HCT116 (cell line): ENCODE data around the gene CCND1. TPM values are rescaled to one million over a fixed set of nuclear protein-coding genes. Genes with fewer than 3 reads are reported as not detected.

Experiments
- ATAC-seq: fragments of 200-7000 bp; cut with Tn5 transposase; 2 replicates; pipeline ENCODE4 v1.9.1; 2020; ENCODE audit warnings: mild to moderate bottlenecking, moderate library complexity
- BruUV-seq: library from RNA; stranded (reverse); fragments of 400-500 nt; replicated peaks from 2 replicates; lab custom pipeline; 2021; lab: Mats Ljungman, UMichigan
- CTCF ChIA-PET: fragments of 300-600 bp; sonication (Branson Sonifier 250); formaldehyde crosslinking; loops from one replicate; lab custom pipeline; 2021; ENCODE audit warnings: antibody characterized with exemption; lab: Charles Lee
- POLR2A ChIA-PET: fragments of 300-600, 350-600 bp; sonication (Branson Sonifier 250); formaldehyde crosslinking; loops from one replicate; lab custom pipeline; 2021; ENCODE audit warnings: antibody characterized with exemption; lab: Charles Lee
- RAD21 ChIA-PET, 2 experiments: fragments of 300-600 bp; sonication (Branson Sonifier 250); formaldehyde crosslinking; loops; one replicate each; lab custom pipeline; 2023; ENCODE audit warnings: low total read pairs in 2 of 2; ENCODE audit not compliant: uncharacterized antibody in 2 of 2, unreplicated experiment in 2 of 2, low non-redundant PET in 1 of 2; lab: Charles Lee
- DNase-seq: peaks from one replicate; pipeline ENCODE4 v3.0.0-alpha.2; 2010; ENCODE audit warnings: low read depth, low spot score
- H2AFZ ChIP-seq: fragments of 200-600 bp; shearing (Covaris generic), sonication (generic); 2 replicates; pipeline ENCODE4 v1.6.1; 2017; ENCODE audit warnings: low read depth, mixed run types, mixed read lengths, antibody characterized with exemption, low read length; ENCODE audit not compliant: poor library complexity, severe bottlenecking
- H3K27ac ChIP-seq: 2 replicates; pipeline ENCODE4 v1.5.1; 2012; ENCODE audit warnings: low read depth, low read length
- H3K27me3 ChIP-seq: fragments of 200-600 bp; sonication (generic); 2 replicates; pipeline ENCODE4 v1.6.1; 2016; ENCODE audit warnings: mixed run types, low read length, mixed read lengths; ENCODE audit not compliant: insufficient read depth
- H3K36me3 ChIP-seq, 2 experiments: fragments of 200-500 bp in 1 of 2; fragments of 200-600 bp in 1 of 2; sonication (Bioruptor generic) in 1 of 2; sonication (generic) in 1 of 2; 2 replicates each; pipeline versions ENCODE4 v1.5.1 to v1.6.1; 2014 to 2016; ENCODE audit warnings: low read length in 2 of 2, inconsistent platforms in 1 of 2, mixed read lengths in 1 of 2, mixed run types in 1 of 2; ENCODE audit not compliant: insufficient read depth in 2 of 2, control insufficient read depth in 1 of 2
- H3K4me1 ChIP-seq, 2 experiments: fragments of 200-600 bp in 1 of 2; sonication (generic) in 1 of 2; 2 replicates each; pipeline versions ENCODE4 v1.5.1 to v1.6.1; 2012 to 2017; ENCODE audit warnings: low read length in 2 of 2, inconsistent platforms in 1 of 2, mild to moderate bottlenecking in 1 of 2, mixed read lengths in 1 of 2, mixed run types in 1 of 2, moderate library complexity in 1 of 2; ENCODE audit not compliant: insufficient read depth in 2 of 2, control insufficient read depth in 1 of 2
- H3K4me2 ChIP-seq: fragments of 200-600 bp; sonication (generic); 2 replicates; pipeline ENCODE4 v1.6.1; 2017; ENCODE audit warnings: mixed run types, low read length, mixed read lengths
- H3K4me3 ChIP-seq, 2 experiments: fragments of 200-600 bp in 1 of 2; sonication (generic) in 1 of 2; replicated peaks in 1 of 2; 2 replicates each; pipeline ENCODE4 v1.5.1; 2011 to 2016; ENCODE audit warnings: low read length in 2 of 2, control low read depth in 1 of 2, low read depth in 1 of 2, mild to moderate bottlenecking in 1 of 2, mixed read lengths in 1 of 2, mixed run types in 1 of 2
- H3K79me2 ChIP-seq: fragments of 200-600 bp; sonication (generic); 2 replicates; pipeline ENCODE4 v1.6.1; 2017; ENCODE audit warnings: mild to moderate bottlenecking, mixed run types, low read length, moderate library complexity, mixed read lengths; ENCODE audit not compliant: insufficient read depth
- H3K9ac ChIP-seq: fragments of 200-600 bp; sonication (generic); 2 replicates; pipeline ENCODE4 v1.6.1; 2016; ENCODE audit warnings: low read length, mixed read lengths
- H3K9me2 ChIP-seq: fragments of 200-600 bp; sonication (generic), shearing (Covaris generic); 2 replicates; pipeline ENCODE4 v1.6.1; 2017; ENCODE audit warnings: mixed run types, mild to moderate bottlenecking, moderate library complexity; ENCODE audit not compliant: insufficient read depth
- H3K9me3 ChIP-seq, 2 experiments: fragments of 200-500 bp in 1 of 2; fragments of 200-600 bp in 1 of 2; sonication (Bioruptor generic) in 1 of 2; sonication (generic) in 1 of 2; 2 replicates each; pipeline ENCODE4 v1.6.1; 2014 to 2017; ENCODE audit warnings: low read length in 2 of 2, mixed read lengths in 2 of 2, inconsistent platforms in 1 of 2, low read depth in 1 of 2, mild to moderate bottlenecking in 1 of 2, mixed run types in 1 of 2, moderate library complexity in 1 of 2; ENCODE audit not compliant: control insufficient read depth in 1 of 2, insufficient read depth in 1 of 2
- H4K20me1 ChIP-seq: fragments of 200-600 bp; sonication (generic), shearing (Covaris generic); 2 replicates; pipeline ENCODE4 v1.6.1; 2017; ENCODE audit warnings: mixed run types, mild to moderate bottlenecking, moderate library complexity; ENCODE audit not compliant: insufficient read depth
- FOSL1 ChIP-seq: IDR thresholded peaks from 2 replicates; pipeline ENCODE4 v1.6.1; 2012; ENCODE audit warnings: low read depth
- SP1 ChIP-seq: IDR thresholded peaks from 2 replicates; pipeline ENCODE4 v1.6.1; 2012; ENCODE audit warnings: low read depth
- intact Hi-C: fragments of 100-400 bp; cut with micrococcal nuclease; formaldehyde crosslinking; loops from 2 replicates; pipeline ENCODE4 v1.10.0; 2022
- total RNA-seq: library from RNA; stranded (reverse); gene quantifications from one replicate; pipeline ENCODE4 v1.2.1, GENCODE V29; 2021; ENCODE audit not compliant: unreplicated experiment
- TF ChIP-seq, protein P1 (sequence below): IDR thresholded peaks from 2 replicates; pipeline ENCODE4 v1.6.1; 2012; ENCODE audit warnings: low read depth
- TF ChIP-seq, protein P2 (sequence below): IDR thresholded peaks from 2 replicates; pipeline ENCODE4 v1.6.1; 2011; ENCODE audit warnings: mild to moderate bottlenecking, low read length, moderate library complexity; ENCODE audit not compliant: insufficient replicate concordance; ENCODE audit errors: extremely low read depth

CCND1 gene
- total RNA-seq, 1 experiment from 2014 or later = 601 TPM

DNA sequence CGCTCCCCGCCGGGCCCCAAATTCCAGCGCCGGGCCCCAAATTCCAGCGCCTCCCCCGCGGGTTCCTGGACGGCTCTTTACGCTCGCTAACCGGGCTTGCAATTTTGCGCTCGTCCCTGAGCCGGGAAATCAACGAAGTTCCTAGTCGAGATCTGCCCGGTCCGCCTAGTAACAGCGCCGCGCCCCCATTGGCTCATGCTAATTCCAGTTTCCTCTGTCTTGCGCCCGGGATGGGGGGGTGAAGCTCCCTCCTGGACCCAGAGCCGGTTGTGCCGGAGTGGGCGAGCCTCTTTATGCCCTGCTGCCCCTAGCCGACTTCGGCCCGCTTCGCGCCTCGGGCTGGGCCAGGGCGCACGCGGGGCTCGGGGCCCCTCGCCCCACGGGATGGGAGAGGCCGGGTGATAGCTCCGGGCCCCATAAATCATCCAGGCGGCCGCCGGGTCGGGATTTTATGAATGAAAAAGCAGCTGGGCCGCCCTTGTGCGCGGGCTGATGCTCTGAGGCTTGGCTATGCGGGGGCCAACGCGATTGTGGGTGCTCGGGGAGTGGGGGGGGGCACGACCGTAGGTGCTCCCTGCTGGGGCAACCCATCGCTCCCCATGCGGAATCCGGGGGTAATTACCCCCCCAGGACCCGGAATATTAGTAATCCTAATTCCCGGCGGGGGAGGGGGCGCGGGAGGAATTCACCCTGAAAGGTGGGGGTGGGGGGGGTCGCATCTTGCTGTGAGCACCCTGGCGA lies 1.8 kb upstream of the CCND1 start (continued):
- TF ChIP-seq, protein P1, sequence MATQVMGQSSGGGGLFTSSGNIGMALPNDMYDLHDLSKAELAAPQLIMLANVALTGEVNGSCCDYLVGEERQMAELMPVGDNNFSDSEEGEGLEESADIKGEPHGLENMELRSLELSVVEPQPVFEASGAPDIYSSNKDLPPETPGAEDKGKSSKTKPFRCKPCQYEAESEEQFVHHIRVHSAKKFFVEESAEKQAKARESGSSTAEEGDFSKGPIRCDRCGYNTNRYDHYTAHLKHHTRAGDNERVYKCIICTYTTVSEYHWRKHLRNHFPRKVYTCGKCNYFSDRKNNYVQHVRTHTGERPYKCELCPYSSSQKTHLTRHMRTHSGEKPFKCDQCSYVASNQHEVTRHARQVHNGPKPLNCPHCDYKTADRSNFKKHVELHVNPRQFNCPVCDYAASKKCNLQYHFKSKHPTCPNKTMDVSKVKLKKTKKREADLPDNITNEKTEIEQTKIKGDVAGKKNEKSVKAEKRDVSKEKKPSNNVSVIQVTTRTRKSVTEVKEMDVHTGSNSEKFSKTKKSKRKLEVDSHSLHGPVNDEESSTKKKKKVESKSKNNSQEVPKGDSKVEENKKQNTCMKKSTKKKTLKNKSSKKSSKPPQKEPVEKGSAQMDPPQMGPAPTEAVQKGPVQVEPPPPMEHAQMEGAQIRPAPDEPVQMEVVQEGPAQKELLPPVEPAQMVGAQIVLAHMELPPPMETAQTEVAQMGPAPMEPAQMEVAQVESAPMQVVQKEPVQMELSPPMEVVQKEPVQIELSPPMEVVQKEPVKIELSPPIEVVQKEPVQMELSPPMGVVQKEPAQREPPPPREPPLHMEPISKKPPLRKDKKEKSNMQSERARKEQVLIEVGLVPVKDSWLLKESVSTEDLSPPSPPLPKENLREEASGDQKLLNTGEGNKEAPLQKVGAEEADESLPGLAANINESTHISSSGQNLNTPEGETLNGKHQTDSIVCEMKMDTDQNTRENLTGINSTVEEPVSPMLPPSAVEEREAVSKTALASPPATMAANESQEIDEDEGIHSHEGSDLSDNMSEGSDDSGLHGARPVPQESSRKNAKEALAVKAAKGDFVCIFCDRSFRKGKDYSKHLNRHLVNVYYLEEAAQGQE = no peak

DNA sequence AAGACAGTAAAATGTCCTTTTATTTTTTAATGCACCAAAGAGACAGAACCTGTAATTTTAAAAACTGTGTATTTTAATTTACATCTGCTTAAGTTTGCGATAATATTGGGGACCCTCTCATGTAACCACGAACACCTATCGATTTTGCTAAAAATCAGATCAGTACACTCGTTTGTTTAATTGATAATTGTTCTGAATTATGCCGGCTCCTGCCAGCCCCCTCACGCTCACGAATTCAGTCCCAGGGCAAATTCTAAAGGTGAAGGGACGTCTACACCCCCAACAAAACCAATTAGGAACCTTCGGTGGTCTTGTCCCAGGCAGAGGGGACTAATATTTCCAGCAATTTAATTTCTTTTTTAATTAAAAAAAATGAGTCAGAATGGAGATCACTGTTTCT lies 1.1 kb upstream of the CCND1 start:
- H3K9ac ChIP-seq = peak overlapping the region; percentile 100

More for the DNA sequence above, 1.1 kb upstream of the CCND1 start:
- H2AFZ ChIP-seq = no peak overlapping the region
- H4K20me1 ChIP-seq = peaks cover 12% of the 10 kb centered on the region; the same call in 1 of the 2 replicates
- H3K27me3 ChIP-seq = no peaks in the 10 kb centered on the region
- RAD21 ChIA-PET = no interaction called here
- H3K27ac ChIP-seq = peak overlapping the region; percentile 96
- TSS peak; percentile 21 for BruUV-seq
- intact Hi-C loops = loop anchor here (1.0 to 5.0 kb wide), 4 partner anchors 143 to 517 kb away; no protein-coding TSS in a partner anchor
- H3K79me2 ChIP-seq = peaks cover 50% of the 10 kb centered on the region
- H3K9me3 ChIP-seq = no peaks in the 10 kb centered on the region
- H3K4me2 ChIP-seq = peak overlapping the region; percentile 90
- no peak for TF ChIP-seq SP1
- no peak for TF ChIP-seq FOSL1
- TF ChIP-seq, protein P2, sequence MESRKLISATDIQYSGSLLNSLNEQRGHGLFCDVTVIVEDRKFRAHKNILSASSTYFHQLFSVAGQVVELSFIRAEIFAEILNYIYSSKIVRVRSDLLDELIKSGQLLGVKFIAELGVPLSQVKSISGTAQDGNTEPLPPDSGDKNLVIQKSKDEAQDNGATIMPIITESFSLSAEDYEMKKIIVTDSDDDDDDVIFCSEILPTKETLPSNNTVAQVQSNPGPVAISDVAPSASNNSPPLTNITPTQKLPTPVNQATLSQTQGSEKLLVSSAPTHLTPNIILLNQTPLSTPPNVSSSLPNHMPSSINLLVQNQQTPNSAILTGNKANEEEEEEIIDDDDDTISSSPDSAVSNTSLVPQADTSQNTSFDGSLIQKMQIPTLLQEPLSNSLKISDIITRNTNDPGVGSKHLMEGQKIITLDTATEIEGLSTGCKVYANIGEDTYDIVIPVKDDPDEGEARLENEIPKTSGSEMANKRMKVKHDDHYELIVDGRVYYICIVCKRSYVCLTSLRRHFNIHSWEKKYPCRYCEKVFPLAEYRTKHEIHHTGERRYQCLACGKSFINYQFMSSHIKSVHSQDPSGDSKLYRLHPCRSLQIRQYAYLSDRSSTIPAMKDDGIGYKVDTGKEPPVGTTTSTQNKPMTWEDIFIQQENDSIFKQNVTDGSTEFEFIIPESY = no peak
- ATAC-seq (no peak), DNase-seq (no peak)
- peaks cover 21 to 76% of the 10 kb centered on the region in 2 experiments for H3K4me1 ChIP-seq
- peak overlapping the region; percentile 96 to 99 for H3K4me3 ChIP-seq
- CTCF ChIA-PET = interaction anchor here (0.5 to 1.2 kb wide), 3 partner anchors 143 to 538 kb away, joined by 3 to 6 read pairs (median 4); no protein-coding TSS in a partner anchor
- peaks cover 4 to 18% of the 10 kb centered on the region in 2 experiments; a peak in 3 of 4 replicates for H3K36me3 ChIP-seq
- POLR2A ChIA-PET = interaction anchor here (0.7 to 1.5 kb wide), 4 partner anchors 210 to 346 kb away, joined by 3 to 15 read pairs (median 4); partner anchors contain the start of gene MYEOV
- H3K9me2 ChIP-seq = no peaks in the 10 kb centered on the region
